HepG2 (cell line): ENCODE data around the gene ALPI. TPM values are rescaled to one million over a fixed set of nuclear protein-coding genes. Genes with fewer than 3 reads are reported as not detected.

Experiments
- ATAC-seq: fragments of 200-7000 bp; cut with Tn5 transposase; 3 replicates; pipeline ENCODE4 v1.9.1; 2020; ENCODE audit warnings: mild to moderate bottlenecking, moderate library complexity
- BruUV-seq: library from RNA; stranded (reverse); fragments of 400-500 nt; replicated peaks from 2 replicates; lab custom pipeline; 2021; lab: Mats Ljungman, UMichigan
- CTCF ChIA-PET: fragments of 300-600 bp; formaldehyde crosslinking; extraction: SDS; loops from one replicate; lab custom pipeline; 2021; ENCODE audit warnings: low total read pairs, inconsistent platforms, low intra/inter-chr PET ratio; lab: Yijun Ruan, JAX
- POLR2A ChIA-PET: fragments of 350-600 bp; sonication (Branson Sonifier 250); formaldehyde crosslinking; loops from one replicate; lab custom pipeline; 2020; ENCODE audit warnings: antibody characterized with exemption, inconsistent platforms; lab: Yijun Ruan, JAX
- DNase-seq: peaks from one replicate; pipeline ENCODE4 v3.0.0-alpha.2; 2015; ENCODE audit warnings: low spot score
- FAIRE-seq: peaks from 3 replicates; lab custom pipeline; 2011; peaks lifted over from hg19 to GRCh38; lab: Jason Lieb, UNC
- H2AFZ ChIP-seq: one replicate; pipeline ENCODE4 v1.6.1; 2011; ENCODE audit warnings: low read length, inconsistent platforms
- H3K27ac ChIP-seq: fragments of 300-600 bp; 3 replicates; pipeline ENCODE4 v1.8.0; 2011; ENCODE audit warnings: mixed run types, mild to moderate bottlenecking, mixed read lengths, low read length, inconsistent platforms; ENCODE audit not compliant: insufficient read depth; ENCODE audit errors: extremely low read length
- H3K27me3 ChIP-seq, 2 experiments: fragments of 200-600 bp in 1 of 2; 2 replicates in 1 of 2; 3 replicates in 1 of 2; pipeline versions ENCODE4 v1.6.0 to v1.8.0; 2011; ENCODE audit warnings: low read length in 2 of 2, mild to moderate bottlenecking in 2 of 2, moderate library complexity in 2 of 2, inconsistent platforms in 1 of 2; ENCODE audit not compliant: insufficient read depth in 2 of 2, control insufficient read depth in 1 of 2
- H3K36me3 ChIP-seq, 2 experiments: fragments of 200-600 bp in 1 of 2; replicated peaks in 1 of 2; 2 replicates in 1 of 2; 3 replicates in 1 of 2; pipeline versions ENCODE4 v1.5.1 to v1.8.0; 2011; ENCODE audit warnings: low read length in 2 of 2, inconsistent platforms in 1 of 2; ENCODE audit not compliant: insufficient read depth in 2 of 2, control insufficient read depth in 1 of 2
- H3K4me1 ChIP-seq: 2 replicates; pipeline ENCODE4 v1.5.1; 2012; ENCODE audit warnings: low read length, inconsistent platforms; ENCODE audit not compliant: insufficient read depth
- H3K4me2 ChIP-seq: 2 replicates; pipeline ENCODE4 v1.6.0; 2011; ENCODE audit warnings: low read depth, low read length, inconsistent platforms
- H3K4me3 ChIP-seq, 3 experiments: fragments of 200-600 bp in 1 of 3; sonication (generic), shearing (Covaris generic) in 1 of 3; replicated peaks in 1 of 3; 2 replicates each; pipeline ENCODE4 v1.5.1; 2011 to 2016; ENCODE audit warnings: low read length in 3 of 3, inconsistent platforms in 2 of 3, low read depth in 2 of 3, mild to moderate bottlenecking in 2 of 3, control low read depth in 1 of 3, mixed read lengths in 1 of 3; ENCODE audit not compliant: insufficient read depth in 1 of 3
- H3K79me2 ChIP-seq: one replicate; pipeline ENCODE4 v1.6.1; 2011; ENCODE audit warnings: low read length, inconsistent platforms; ENCODE audit not compliant: insufficient read depth
- H3K9ac ChIP-seq: 2 replicates; pipeline ENCODE4 v1.6.0; 2011; ENCODE audit warnings: mild to moderate bottlenecking, low read depth, low read length, inconsistent platforms; ENCODE audit not compliant: insufficient read depth
- H3K9me3 ChIP-seq: 2 replicates; pipeline ENCODE4 v1.5.1; 2012; ENCODE audit warnings: mild to moderate bottlenecking, low read length
- H4K20me1 ChIP-seq: 2 replicates; pipeline ENCODE4 v1.6.0; 2011; ENCODE audit warnings: inconsistent platforms, mild to moderate bottlenecking, low read length, moderate library complexity; ENCODE audit not compliant: insufficient read depth
- CTCF ChIP-seq: sonication (generic); formaldehyde crosslinking; IDR thresholded peaks from 2 replicates; pipeline ENCODE4 v1.5.0; 2020; ENCODE audit warnings: mild to moderate bottlenecking, missing genetic modification reagents, moderate library complexity
- GABPB1 ChIP-seq: IDR thresholded peaks from 2 replicates; pipeline ENCODE4 v1.6.1; 2016; ENCODE audit warnings: mild to moderate bottlenecking, missing genetic modification reagents, moderate library complexity, missing compliant biosample characterization
- GTF2F1 ChIP-seq: fragments of 150-350 bp; IDR thresholded peaks from 2 replicates; pipeline ENCODE4 v1.6.1; 2014; ENCODE audit warnings: low read length
- KDM2A ChIP-seq: sonication (generic); formaldehyde crosslinking; IDR thresholded peaks from 2 replicates; pipeline ENCODE4 v1.4.0; 2020; ENCODE audit warnings: low read depth, missing genetic modification reagents, borderline replicate concordance
- PITX1 ChIP-seq: sonication (generic); formaldehyde crosslinking; IDR thresholded peaks from 2 replicates; pipeline ENCODE4 v1.5.1; 2020; ENCODE audit warnings: mild to moderate bottlenecking, missing genetic modification reagents
- PRDM15 ChIP-seq: sonication (generic); formaldehyde crosslinking; IDR thresholded peaks from 2 replicates; pipeline ENCODE4 v1.4.0; 2020; ENCODE audit warnings: missing genetic modification reagents
- SMAD3 ChIP-seq: sonication (generic); formaldehyde crosslinking; IDR thresholded peaks from 2 replicates; pipeline ENCODE4 v1.4.0; 2020; ENCODE audit warnings: missing genetic modification reagents
- SUZ12 ChIP-seq: fragments of 150-350 bp; IDR thresholded peaks from 2 replicates; pipeline ENCODE4 v1.6.1; 2014; ENCODE audit warnings: low read depth, low read length
- TBX3 ChIP-seq: fragments of 450-650 bp; IDR thresholded peaks from 2 replicates; pipeline ENCODE4 v1.6.1; 2017; ENCODE audit warnings: antibody characterized with exemption, mild to moderate bottlenecking, inconsistent platforms, borderline replicate concordance
- USF2 ChIP-seq, 2 experiments: sonication (generic) in 1 of 2; formaldehyde crosslinking in 1 of 2; IDR thresholded peaks; 2 replicates each; pipeline versions ENCODE4 v1.5.1 to v1.6.1; 2011 to 2020; ENCODE audit warnings: borderline replicate concordance in 1 of 2, low read depth in 1 of 2, low read length in 1 of 2, mild to moderate bottlenecking in 1 of 2, missing genetic modification reagents in 1 of 2, moderate library complexity in 1 of 2
- ZFP36L1 ChIP-seq: sonication (generic); formaldehyde crosslinking; IDR thresholded peaks from 2 replicates; pipeline ENCODE4 v1.8.0; 2022; ENCODE audit warnings: mild to moderate bottlenecking, missing genetic modification reagents, moderate library complexity
- ZFP91 ChIP-seq: sonication (generic); formaldehyde crosslinking; IDR thresholded peaks from 2 replicates; pipeline ENCODE4 v1.9.0; 2022; ENCODE audit warnings: missing genetic modification reagents, mild to moderate bottlenecking, borderline replicate concordance
- ZNF619 ChIP-seq: sonication (generic); formaldehyde crosslinking; IDR thresholded peaks from 2 replicates; pipeline ENCODE4 v1.4.0; 2020; ENCODE audit warnings: mild to moderate bottlenecking, missing genetic modification reagents
- ZNF891 ChIP-seq: sonication (generic); formaldehyde crosslinking; IDR thresholded peaks from 2 replicates; pipeline ENCODE4 v1.5.0; 2020; ENCODE audit warnings: mild to moderate bottlenecking, missing genetic modification reagents
- WGBS: methylation state at CpG from one replicate; pipeline ENCODE4 v1.1.6; 2017; ENCODE audit warnings: low lambda C conversion rate; 5-methylcytosine and 5-hydroxymethylcytosine counted together
- in situ Hi-C: cut with HindIII; loops from 2 replicates; pipeline ENCODE4 v1.10.0; 2017; ENCODE audit warnings: low pct_unique_long_range_greater_than_20kb; ENCODE audit not compliant: extremely low pct_ligation_motif_present
- intact Hi-C: fragments of 100-400 bp; cut with micrococcal nuclease; formaldehyde crosslinking; loops from one replicate; pipeline ENCODE4 v1.10.0; 2022; ENCODE audit not compliant: unreplicated experiment
- polyA plus RNA-seq, 8 experiments: library from polyadenylated mRNA; depleted of rRNA in 3 of 8; stranded (reverse) in 7 of 8; unstranded in 1 of 8; fragments of >200 nt; fragmentation: Illumina TruSeq in 4 of 8; extraction: Trizol in 4 of 8; gene quantifications; 2 replicates each; pipeline versions ENCODE4 v1.2.1 to v1.2.3, GENCODE V29; 2011 to 2016; ENCODE audit warnings: low read depth in 4 of 8, missing spikeins in 1 of 8, mixed read lengths in 1 of 8; ENCODE audit not compliant: insufficient read depth in 1 of 8
- total RNA-seq, 5 experiments: library from RNA; depleted of rRNA; stranded (reverse); fragments of >200 nt; fragmentation: Illumina TruSeq; extraction: Trizol; gene quantifications; 2 replicates each; pipeline ENCODE4 v1.2.3, GENCODE V29; 2016; ENCODE audit warnings: low read depth in 1 of 5

Gene ALPI
- total and polyA plus RNA-seq, 2 of the 13 experiments (the other 11 are each of a cell fraction or from before 2014, with no cell fraction given): not detected

GRCh38 chr2:232432598-232433184 is 23.3 kb upstream of the ALPI start:
- Histone ChIP-seq H3K79me2 (no peaks in the 10 kb centered on the region), H4K20me1 (no peaks in the 10 kb centered on the region), H3K27ac (no peak overlapping the region), H2AFZ (no peak overlapping the region), H3K9ac (no peak overlapping the region), H3K4me3 (peak overlapping the region in 1 of 3 experiments; percentile 5; a peak in 1 of 6 replicates), H3K9me3 (no peaks in the 10 kb centered on the region), H3K27me3 (peaks cover 16 to 40% of the 10 kb centered on the region in 2 experiments), H3K4me1 (no peaks in the 10 kb centered on the region), H3K36me3 (no peaks in the 10 kb centered on the region), H3K4me2 (no peak overlapping the region)
- no TSS peak for BruUV-seq
- ATAC-seq: peak; percentile 87
- in situ Hi-C loops (no loop called here), intact Hi-C loops (no loop called here)
- ChIA-PET POLR2A (no interaction called here), CTCF (no interaction called here)
- FAIRE-seq: no peak
- WGBS: 29% methylated on average over 10 of the region's 16 CpGs
- DNase-seq: no peak
- TF ChIP-seq CTCF (CRISPR knock-in tag): peak; percentile 62
- peak; percentile 32; the same call in 1 of the 2 replicates for TF ChIP-seq KDM2A (CRISPR knock-in tag)
- TF ChIP-seq TBX3: 0 out of 2 replicates have a peak, but pooled peaks have one; percentile 26
- no peak for TF ChIP-seq USF2 (IDR thresholded peaks at IDR 0.05; ENCODE audit: low read depth, low read length)
- TF ChIP-seq USF2 (CRISPR knock-in tag; IDR thresholded peaks at IDR 0.05; ENCODE audit: borderline replicate concordance): 0 out of 2 replicates have a peak, but pooled peaks have one; percentile 33
- TF ChIP-seq GTF2F1: no peak
- TF ChIP-seq PRDM15: no peak
- no peak for TF ChIP-seq SUZ12
- TF ChIP-seq ZFP91: peak; percentile 21; the same call in 1 of the 2 replicates
- no peak for TF ChIP-seq SMAD3 (CRISPR knock-in tag)
- 0 out of 2 replicates have a peak, but pooled peaks have one; percentile 26 for TF ChIP-seq PITX1 (CRISPR knock-in tag)
- peak; percentile 12; the same call in 1 of the 2 replicates for TF ChIP-seq GABPB1 (CRISPR knock-in tag)
- TF ChIP-seq ZNF891 (CRISPR knock-in tag): 0 out of 2 replicates have a peak, but pooled peaks have one; percentile 59
- TF ChIP-seq ZNF619 (CRISPR knock-in tag): no peak
- no peak for TF ChIP-seq ZFP36L1 (CRISPR knock-in tag)
